GM12892 (cell line): ENCODE measurements around the gene CDH4.

ENCODE experiments used
- POLR2A ChIP-seq: IDR thresholded peaks from 2 replicates; pipeline ENCODE4 v1.6.1; 2011; ENCODE audit warnings: low read depth, low read length, control low read depth
- POLR2AphosphoS5 ChIP-seq: IDR thresholded peaks from 2 replicates; pipeline ENCODE4 v1.6.1; 2011; ENCODE audit warnings: low read depth, low read length, control low read depth
- TAF1 ChIP-seq: IDR thresholded peaks from 2 replicates; pipeline ENCODE4 v1.6.1; 2011; ENCODE audit warnings: low read depth, mild to moderate bottlenecking, control low read depth, low read length, borderline replicate concordance

GRCh38 chr20:61604549-61604948 is 352.5 kb downstream of the CDH4 start:
- TF ChIP-seq POLR2AphosphoS5 (no peak), POLR2A (no peak), TAF1 (no peak)
